MM.1S (cell line): ENCODE data around the gene ACTR2.

ENCODE experiments used
- DNase-seq: peaks from one replicate; pipeline ENCODE4 v3.0.0-alpha.2; 2015
- H2AFZ ChIP-seq: fragments of 300-600 bp; sonication (generic); 2 replicates; pipeline ENCODE4 v1.6.0; 2016; ENCODE audit warnings: antibody characterized with exemption, low read length
- H3F3A ChIP-seq: fragments of 300-600 bp; sonication (generic); 2 replicates; pipeline ENCODE4 v1.6.1; 2016; ENCODE audit warnings: mild to moderate bottlenecking, antibody characterized with exemption, low read length, moderate library complexity, mixed read lengths; ENCODE audit not compliant: insufficient read depth
- H3K27ac ChIP-seq: fragments of 300-600 bp; sonication (generic); 2 replicates; pipeline ENCODE4 v1.5.1; 2016; ENCODE audit warnings: mild to moderate bottlenecking, low read length
- H3K27me3 ChIP-seq: fragments of 300-600 bp; sonication (generic); replicated peaks from 2 replicates; pipeline ENCODE4 v1.6.0; 2016; ENCODE audit warnings: low read length; ENCODE audit not compliant: insufficient read depth
- H3K36me3 ChIP-seq: fragments of 300-600 bp; sonication (generic); replicated peaks from 2 replicates; pipeline ENCODE4 v1.6.1; 2016; ENCODE audit warnings: mild to moderate bottlenecking, low read length, mixed read lengths; ENCODE audit not compliant: insufficient read depth
- H3K4me1 ChIP-seq: fragments of 300-600 bp; sonication (generic); 2 replicates; pipeline ENCODE4 v1.6.1; 2016; ENCODE audit warnings: low read length, mixed read lengths
- H3K4me2 ChIP-seq: fragments of 300-600 bp; sonication (generic); 2 replicates; pipeline ENCODE4 v1.6.0; 2016; ENCODE audit warnings: low read depth, low read length
- H3K4me3 ChIP-seq: fragments of 300-600 bp; sonication (generic); 2 replicates; pipeline ENCODE4 v1.5.1; 2016; ENCODE audit warnings: low read length, mixed read lengths
- H3K79me2 ChIP-seq: fragments of 300-600 bp; sonication (generic); 2 replicates; pipeline ENCODE4 v1.6.1; 2016; ENCODE audit warnings: mixed run types, low read length, mixed read lengths
- H3K9ac ChIP-seq: fragments of 300-600 bp; sonication (generic); 2 replicates; pipeline ENCODE4 v1.6.1; 2016; ENCODE audit warnings: low read length, mixed read lengths
- H3K9me2 ChIP-seq: fragments of 300-600 bp; sonication (generic); replicated peaks from 2 replicates; pipeline ENCODE4 v1.6.1; 2016; ENCODE audit warnings: mild to moderate bottlenecking, low read length, mixed read lengths; ENCODE audit not compliant: insufficient read depth
- H3K9me3 ChIP-seq: fragments of 300-600 bp; sonication (generic); replicated peaks from 2 replicates; pipeline ENCODE4 v1.6.1; 2016; ENCODE audit warnings: mild to moderate bottlenecking, low read length, mixed read lengths; ENCODE audit not compliant: insufficient read depth
- H4K20me1 ChIP-seq: fragments of 300-600 bp; sonication (generic); 2 replicates; pipeline ENCODE4 v1.6.1; 2016; ENCODE audit warnings: mild to moderate bottlenecking, low read length, moderate library complexity, mixed read lengths; ENCODE audit not compliant: insufficient read depth
- CTCF ChIP-seq: fragments of 300-600 bp; sonication (generic); IDR thresholded peaks from 2 replicates; pipeline ENCODE4 v1.5.1; 2016; ENCODE audit warnings: antibody characterized with exemption, low read length, mixed read lengths
- EZH2 ChIP-seq: fragments of 300-600 bp; sonication (generic); optimal IDR thresholded peaks from 2 replicates; pipeline ENCODE3; 2017; ENCODE audit warnings: low read depth, mild to moderate bottlenecking, antibody characterized with exemption, low read length, mixed read lengths
- EZH2phosphoT487 ChIP-seq: fragments of 300-600 bp; sonication (generic); IDR thresholded peaks from 2 replicates; pipeline ENCODE4 v1.6.1; 2018; ENCODE audit warnings: antibody characterized with exemption, low read length

Gene ACTR2

GRCh38 chr2:65300134-65300760 is 72.6 kb downstream of the ACTR2 start:
- TF ChIP-seq EZH2phosphoT487 = no peak
- TF ChIP-seq EZH2 = no peak
- TF ChIP-seq CTCF = no peak
- H3F3A ChIP-seq = peaks cover 22% of the 10 kb centered on the region
- peak overlapping the region; percentile 68; the same call in 1 of the 2 replicates for H3K27ac ChIP-seq
- H3K9ac ChIP-seq = peak overlapping the region; percentile 47; the same call in 1 of the 2 replicates
- H2AFZ ChIP-seq = no peak overlapping the region
- no peaks in the 10 kb centered on the region for H3K9me3 ChIP-seq
- peak overlapping the region; percentile 89 for H3K4me2 ChIP-seq
- no peaks in the 10 kb centered on the region for H3K27me3 ChIP-seq
- H3K9me2 ChIP-seq = no peaks in the 10 kb centered on the region
- peak overlapping the region; percentile 44 for H3K4me3 ChIP-seq
- no peaks in the 10 kb centered on the region for H3K79me2 ChIP-seq
- H3K36me3 ChIP-seq = no peaks in the 10 kb centered on the region
- H3K4me1 ChIP-seq = peaks cover 28% of the 10 kb centered on the region
- no peak for DNase-seq
- no peaks in the 10 kb centered on the region for H4K20me1 ChIP-seq

GRCh38 chr2:65300761-65301711 is 73.4 kb downstream of the ACTR2 start:
- Histone ChIP-seq H3K9ac (peak overlapping the region; percentile 47; the same call in 1 of the 2 replicates), H3K4me1 (peaks cover 28% of the 10 kb centered on the region), H3F3A (peaks cover 22% of the 10 kb centered on the region), H3K79me2 (no peaks in the 10 kb centered on the region), H3K36me3 (no peaks in the 10 kb centered on the region), H3K4me2 (peak overlapping the region; percentile 89), H3K27me3 (no peaks in the 10 kb centered on the region), H2AFZ (no peak overlapping the region), H4K20me1 (no peaks in the 10 kb centered on the region), H3K4me3 (peak overlapping the region; percentile 44), H3K27ac (peak overlapping the region; percentile 68; the same call in 1 of the 2 replicates), H3K9me2 (no peaks in the 10 kb centered on the region), H3K9me3 (no peaks in the 10 kb centered on the region)
- TF ChIP-seq EZH2phosphoT487 (no peak), CTCF (no peak), EZH2 (no peak)
- DNase-seq = peak; percentile 92

GRCh38 chr2:65305934-65306333 is 78.3 kb downstream of the ACTR2 start:
- Histone ChIP-seq H2AFZ (no peak overlapping the region), H3K36me3 (no peaks in the 10 kb centered on the region), H3K9ac (no peak overlapping the region), H4K20me1 (no peaks in the 10 kb centered on the region), H3K9me3 (no peaks in the 10 kb centered on the region), H3K9me2 (no peaks in the 10 kb centered on the region), H3K27me3 (no peaks in the 10 kb centered on the region), H3F3A (peaks cover 11% of the 10 kb centered on the region; the same call in 1 of the 2 replicates), H3K4me3 (no peak overlapping the region), H3K4me2 (no peak overlapping the region), H3K27ac (no peak overlapping the region), H3K4me1 (peaks cover 14% of the 10 kb centered on the region), H3K79me2 (no peaks in the 10 kb centered on the region)
- TF ChIP-seq EZH2 (no peak), EZH2phosphoT487 (no peak), CTCF (no peak)
- no peak for DNase-seq
